SK-N-MC (cell line): ENCODE measurements around the gene HCLS1.

Source experiments
- EZH2 ChIP-seq: fragments of 200-600 bp; sonication (generic); IDR thresholded peaks from one replicate; pipeline ENCODE4 v1.6.1; 2017; ENCODE audit warnings: antibody characterized with exemption
- POLR2AphosphoS5 ChIP-seq: IDR thresholded peaks from 2 replicates; pipeline ENCODE4 v1.6.1; 2012; ENCODE audit warnings: mild to moderate bottlenecking, low read depth, low read length, borderline replicate concordance

DNA sequence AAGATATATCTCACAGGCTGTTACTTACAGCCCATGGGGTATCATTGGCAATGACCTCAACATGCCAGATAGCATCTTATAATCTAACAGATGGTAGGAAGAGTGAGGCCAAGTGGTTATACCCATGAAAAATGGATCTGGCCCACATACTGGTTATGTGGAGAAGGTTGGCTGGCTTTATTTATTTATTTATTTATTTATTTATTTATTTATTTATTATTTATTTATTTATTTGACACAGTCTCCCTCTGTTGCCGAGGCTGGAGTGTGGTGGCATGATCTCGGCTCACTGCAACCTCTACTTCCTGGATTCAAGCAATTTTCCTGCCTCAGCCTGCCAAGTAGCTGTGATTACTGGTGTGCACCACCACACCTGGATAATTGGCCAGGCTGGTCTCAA, 55.9 kb downstream of the HCLS1 start:
- TF ChIP-seq EZH2, result no peak
- no peak for TF ChIP-seq POLR2AphosphoS5
